Endothelial cell of umbilical vein (primary cell): ENCODE measurements around the gene CNTNAP2. TPM values are rescaled to one million over a fixed set of nuclear protein-coding genes. Genes with fewer than 3 reads are reported as not detected.

ENCODE experiments used
- BruUV-seq: library from RNA; stranded (reverse); fragments of 400-500 nt; replicated peaks from 2 replicates; lab custom pipeline; 2021; lab: Mats Ljungman, UMichigan
- CTCF ChIA-PET: fragments of 300-600, 350-600 bp; sonication (Branson Sonifier 250); formaldehyde crosslinking; loops from one replicate; lab custom pipeline; 2021; ENCODE audit warnings: antibody characterized with exemption, inconsistent platforms; lab: Charles Lee
- POLR2A ChIA-PET: fragments of 300-600, 350-600 bp; sonication (Branson Sonifier 250); formaldehyde crosslinking; loops from one replicate; lab custom pipeline; 2021; ENCODE audit warnings: antibody characterized with exemption, inconsistent platforms; lab: Charles Lee
- DNase-seq: peaks from one replicate; pipeline ENCODE4 v3.0.0-alpha.2; 2011; ENCODE audit warnings: low read depth, low spot score
- FAIRE-seq: peaks from 2 replicates; lab custom pipeline; 2011; peaks lifted over from hg19 to GRCh38; lab: Jason Lieb, UNC
- H2AFZ ChIP-seq: 2 replicates; pipeline ENCODE4 v1.6.0; 2012; ENCODE audit warnings: low read depth, low read length, control low read depth, inconsistent platforms
- H3K27ac ChIP-seq: 2 replicates; pipeline ENCODE4 v1.5.1; 2011; ENCODE audit warnings: low read depth, mild to moderate bottlenecking, control low read depth, low read length, moderate library complexity; ENCODE audit not compliant: insufficient read depth
- H3K27me3 ChIP-seq, 2 experiments: 2 replicates each; pipeline versions ENCODE4 v1.6.0 to v1.6.1; 2011; ENCODE audit warnings: low read length in 2 of 2, mixed read lengths in 1 of 2; ENCODE audit not compliant: control insufficient read depth in 2 of 2, insufficient read depth in 2 of 2
- H3K36me3 ChIP-seq, 2 experiments: 2 replicates in 1 of 2; 3 replicates in 1 of 2; pipeline ENCODE4 v1.5.1; 2011; ENCODE audit warnings: low read length in 2 of 2, mild to moderate bottlenecking in 1 of 2, moderate library complexity in 1 of 2; ENCODE audit not compliant: control insufficient read depth in 2 of 2, insufficient read depth in 2 of 2; ENCODE audit errors: extremely low read depth in 1 of 2
- H3K4me1 ChIP-seq: 3 replicates; pipeline ENCODE4 v1.5.1; 2011; ENCODE audit warnings: mild to moderate bottlenecking, low read length; ENCODE audit not compliant: control insufficient read depth, insufficient read depth; ENCODE audit errors: extremely low read depth
- H3K4me2 ChIP-seq: 2 replicates; pipeline ENCODE4 v1.6.1; 2011; ENCODE audit warnings: low read length, control low read depth, mixed read lengths; ENCODE audit not compliant: insufficient read depth
- H3K4me3 ChIP-seq, 3 experiments: fragments of 200-600 bp in 1 of 3; sonication (generic), shearing (Covaris generic) in 1 of 3; replicated peaks in 1 of 3; 2 replicates each; pipeline ENCODE4 v1.5.1; 2011 to 2016; ENCODE audit warnings: control low read depth in 3 of 3, low read length in 3 of 3, mild to moderate bottlenecking in 2 of 3, inconsistent platforms in 1 of 3, low read depth in 1 of 3, moderate library complexity in 1 of 3; ENCODE audit not compliant: insufficient read depth in 1 of 3
- H3K79me2 ChIP-seq: 2 replicates; pipeline ENCODE4 v1.6.0; 2012; ENCODE audit warnings: low read length, inconsistent platforms; ENCODE audit not compliant: control insufficient read depth, insufficient read depth
- H3K9ac ChIP-seq: replicated peaks from 2 replicates; pipeline ENCODE3; 2011; ENCODE audit warnings: low read length, control low read depth; ENCODE audit not compliant: insufficient read depth; ENCODE audit errors: extremely low read depth
- H3K9me1 ChIP-seq: replicated peaks from 3 replicates; pipeline ENCODE4 v1.6.0; 2011; ENCODE audit warnings: mild to moderate bottlenecking, low read length; ENCODE audit not compliant: control insufficient read depth, insufficient read depth; ENCODE audit errors: extremely low read depth
- H3K9me3 ChIP-seq: replicated peaks from 2 replicates; pipeline ENCODE4 v1.5.1; 2012; ENCODE audit warnings: low read length, inconsistent platforms; ENCODE audit not compliant: control insufficient read depth, insufficient read depth
- H4K20me1 ChIP-seq: replicated peaks from 2 replicates; pipeline ENCODE3; 2011; ENCODE audit warnings: mild to moderate bottlenecking, low read length; ENCODE audit not compliant: control insufficient read depth, insufficient read depth; ENCODE audit errors: extremely low read depth
- CTCF ChIP-seq, 2 donors: IDR thresholded peaks; 1 replicate in 1 of 2; 2 replicates in 1 of 2; pipeline ENCODE4 v1.5.1; 2011; ENCODE audit warnings: low read length in 2 of 2, mild to moderate bottlenecking in 2 of 2, moderate library complexity in 2 of 2, control low read depth in 1 of 2, inconsistent platforms in 1 of 2, low read depth in 1 of 2; ENCODE audit not compliant: insufficient read depth in 1 of 2; ENCODE audit errors: extremely low read depth in 1 of 2
- EZH2 ChIP-seq: IDR thresholded peaks from 2 replicates; pipeline ENCODE4 v1.6.1; 2012; ENCODE audit warnings: borderline replicate concordance, low read depth, mild to moderate bottlenecking, moderate library complexity, low read length, inconsistent platforms; ENCODE audit not compliant: severe bottlenecking
- FOS ChIP-seq: IDR thresholded peaks from 2 replicates; pipeline ENCODE4 v1.6.1; 2011; ENCODE audit warnings: mild to moderate bottlenecking, low read length, moderate library complexity, borderline replicate concordance; ENCODE audit not compliant: insufficient read depth
- GATA2 ChIP-seq: IDR thresholded peaks from 2 replicates; pipeline ENCODE4 v1.7.0; 2011; ENCODE audit warnings: low read depth, mild to moderate bottlenecking, moderate library complexity, mixed read lengths, low read length; ENCODE audit not compliant: insufficient read length, insufficient read depth
- JUN ChIP-seq: IDR thresholded peaks from 2 replicates; pipeline ENCODE4 v1.6.1; 2011; ENCODE audit warnings: borderline replicate concordance, low read depth; ENCODE audit not compliant: insufficient read length, insufficient read depth
- MAX ChIP-seq: IDR thresholded peaks from 2 replicates; pipeline ENCODE4 v1.6.1; 2011; ENCODE audit not compliant: insufficient read depth, insufficient read length
- MYC ChIP-seq: IDR thresholded peaks from one replicate; pipeline ENCODE4 v1.6.1; 2011; ENCODE audit warnings: mild to moderate bottlenecking, low read depth, low read length
- POLR2A ChIP-seq: IDR thresholded peaks from 2 replicates; pipeline ENCODE4 v1.6.1; 2012; ENCODE audit warnings: low read depth, mild to moderate bottlenecking, control low read depth, low read length
- POLR2AphosphoS5 ChIP-seq: IDR thresholded peaks from 2 replicates; pipeline ENCODE4 v1.6.1; 2012; ENCODE audit warnings: low read depth, mild to moderate bottlenecking, control low read depth, low read length, moderate library complexity; ENCODE audit not compliant: insufficient read depth
- dilution Hi-C: fragments of 300-500 bp; cut with MboI; formaldehyde crosslinking; loops from one replicate; pipeline ENCODE4 v1.15.0; 2019; ENCODE audit warnings: low sequenced_read_pairs; ENCODE audit not compliant: extremely low pct_ligation_motif_present
- intact Hi-C: fragments of 100-400 bp; cut with micrococcal nuclease; formaldehyde crosslinking; loops from one replicate; pipeline ENCODE4 v1.10.0; 2022
- polyA plus RNA-seq, 4 experiments: library from polyadenylated mRNA; depleted of rRNA in 3 of 4; stranded (reverse) in 3 of 4; unstranded in 1 of 4; fragments of >200 nt; gene quantifications; 2 replicates each; pipeline versions ENCODE4 v1.2.1 to v1.2.3, GENCODE V29; 2011 to 2012; ENCODE audit warnings: missing spikeins in 1 of 4
- total RNA-seq: library from RNA; stranded (reverse); gene quantifications from 2 replicates; pipeline ENCODE4 v1.2.3, GENCODE V29; 2021

The CNTNAP2 gene
- total and polyA plus RNA-seq, 2 donors (not counting 3 experiments of a cell fraction or from before 2014, with no cell fraction given): not detected

GRCh38 chr7:147516391-147516790 lies 1399.8 kb downstream of the CNTNAP2 start:
- TF ChIP-seq MYC (no peak), FOS (no peak), POLR2A (no peak), MAX (no peak), EZH2 (no peak), POLR2AphosphoS5 (no peak), GATA2 (no peak), JUN (no peak), CTCF (IDR thresholded peaks at IDR 0.05; ENCODE audit: extremely low read depth in 1 of 2, insufficient read depth in 1 of 2, low read depth in 1 of 2, low read length in 2 of 2) (no peak)
- DNase-seq: no peak
- POLR2A ChIA-PET: no interaction called here
- Histone ChIP-seq H4K20me1 (no peaks in the 10 kb centered on the region), H3K4me3 (no peak overlapping the region), H2AFZ (no peak overlapping the region), H3K9me3 (peaks cover 10% of the 10 kb centered on the region), H3K27me3 (no peaks in the 10 kb centered on the region), H3K27ac (no peak overlapping the region), H3K9me1 (no peaks in the 10 kb centered on the region), H3K4me2 (no peak overlapping the region), H3K9ac (no peak overlapping the region), H3K79me2 (no peaks in the 10 kb centered on the region), H3K4me1 (no peaks in the 10 kb centered on the region), H3K36me3 (no peaks in the 10 kb centered on the region)
- FAIRE-seq: no peak
- intact Hi-C loops: no loop called here
- CTCF ChIA-PET: no interaction called here
- BruUV-seq: no TSS peak
- dilution Hi-C loops: no loop called here
